AG04449 (cell line): Measurements from ENCODE around the gene ARID4B.

ENCODE experiments used
- CTCF ChIA-PET: fragments of 350-600 bp; formaldehyde crosslinking; extraction: SDS; loops from one replicate; lab custom pipeline; 2021; ENCODE audit warnings: antibody characterized with exemption; lab: Yijun Ruan, JAX
- POLR2A ChIA-PET: fragments of 400-600, 350-600 bp; formaldehyde crosslinking; extraction: SDS; loops from one replicate; lab custom pipeline; 2020; ENCODE audit warnings: antibody characterized with exemption, inconsistent platforms; lab: Yijun Ruan, JAX
- DNase-seq: peaks from one replicate; pipeline ENCODE4 v3.0.0-alpha.2; 2010; ENCODE audit warnings: low read depth, low spot score
- H3K4me3 ChIP-seq: 2 replicates; pipeline ENCODE4 v1.5.1; 2011; ENCODE audit warnings: low read depth, mild to moderate bottlenecking, control low read depth, low read length
- CTCF ChIP-seq: IDR thresholded peaks from one replicate; pipeline ENCODE4 v1.5.1; 2011; ENCODE audit warnings: mild to moderate bottlenecking, moderate library complexity, low read length, control low read depth, inconsistent platforms; ENCODE audit not compliant: insufficient read depth; ENCODE audit errors: missing control alignments

ARID4B gene

GRCh38 chr1:235128456-235129328, 199.3 kb downstream of the ARID4B start, which contains the start of gene TOMM20:
TOMM20 (minus strand) TSS chr1:235128837; CDS start chr1:235128715, 122 bp downstream.
- TF ChIP-seq CTCF: no peak
- ChIA-PET POLR2A (interaction anchor here (0.6 to 1.7 kb wide), 4 partner anchors 8 to 201 kb away, joined by 3 to 5 read pairs (median 3); partner anchors contain the start of gene RBM34), CTCF (no interaction called here)
- H3K4me3 ChIP-seq: peak within 1 kb of the TSS; percentile 96
- peak; percentile 85 for DNase-seq

- CTCF ChIA-PET: interaction anchor here (1.0 to 1.7 kb wide), 5 partner anchors 10 to 641 kb away, joined by 3 to 5 read pairs (median 4); no protein-coding TSS in a partner anchor
- DNase-seq: no peak
- peak overlapping the region; percentile 96 for H3K4me3 ChIP-seq
- no peak for TF ChIP-seq CTCF
- POLR2A ChIA-PET: interaction anchor here (1.3 to 1.7 kb wide), 2 partner anchors 7 to 32 kb away, joined by 3 to 5 read pairs; partner anchors contain the start of gene RBM34
Measured at GRCh38 chr1:235127732-235128455, 200.1 kb downstream of the ARID4B start.

- peak overlapping the region; percentile 96 for H3K4me3 ChIP-seq
- no peak for TF ChIP-seq CTCF
- ChIA-PET POLR2A (no interaction called here), CTCF (interaction anchor here (1.0 to 1.7 kb wide), 5 partner anchors 10 to 640 kb away, joined by 3 to 5 read pairs (median 4); no protein-coding TSS in a partner anchor)
- no peak for DNase-seq
Measured at GRCh38 chr1:235127203-235127602, 200.8 kb downstream of the ARID4B start.

- no peak for DNase-seq
- no peak overlapping the region for H3K4me3 ChIP-seq
- POLR2A ChIA-PET: no interaction called here
- CTCF ChIA-PET: no interaction called here
- TF ChIP-seq CTCF: no peak
Measured at GRCh38 chr1:235124665-235125064, 203.3 kb downstream of the ARID4B start.

- CTCF ChIA-PET: no interaction called here
- TF ChIP-seq CTCF: no peak
- no peak for DNase-seq
- POLR2A ChIA-PET: no interaction called here
- H3K4me3 ChIP-seq: no peak overlapping the region
Measured at GRCh38 chr1:235124111-235124510, 203.9 kb downstream of the ARID4B start.
